Right lung (tissue), 5 donors: Measurements from ENCODE around the gene IL7R. TPM values are rescaled to one million over a fixed set of nuclear protein-coding genes. Genes with fewer than 3 reads are reported as not detected.
"Not testable (repeated sequence)": the region's sequence is repeated elsewhere in the genome, so short reads cannot be mapped to it uniquely, and the experiment has no call there.

ENCODE experiments used
- DNase-seq, 2 donors: peaks; one replicate each; pipeline ENCODE4 v3.0.0-alpha.2; 2013
- polyA plus RNA-seq, 5 donors: library from polyadenylated mRNA; unstranded; fragments of 120-200 nt; gene quantifications; one replicate each; pipeline versions ENCODE4 v1.2.1 to v1.2.3, GENCODE V29; 2013; ENCODE audit warnings: inconsistent platforms in 1 of 5, low replicate concordance in 1 of 5; ENCODE audit not compliant: insufficient read length in 5 of 5, insufficient read depth in 1 of 5

Gene IL7R
- polyA plus RNA-seq, 5 donors, result 8.4 to 11.0 (median 8.9) TPM

- DNase-seq, result no peak
These were observed 13.1 kb downstream of the IL7R start for GRCh38 chr5:35869685-35870277.

- DNase-seq, result no peak
These were observed 13.9 kb downstream of the IL7R start for GRCh38 chr5:35870605-35871004.

DNA sequence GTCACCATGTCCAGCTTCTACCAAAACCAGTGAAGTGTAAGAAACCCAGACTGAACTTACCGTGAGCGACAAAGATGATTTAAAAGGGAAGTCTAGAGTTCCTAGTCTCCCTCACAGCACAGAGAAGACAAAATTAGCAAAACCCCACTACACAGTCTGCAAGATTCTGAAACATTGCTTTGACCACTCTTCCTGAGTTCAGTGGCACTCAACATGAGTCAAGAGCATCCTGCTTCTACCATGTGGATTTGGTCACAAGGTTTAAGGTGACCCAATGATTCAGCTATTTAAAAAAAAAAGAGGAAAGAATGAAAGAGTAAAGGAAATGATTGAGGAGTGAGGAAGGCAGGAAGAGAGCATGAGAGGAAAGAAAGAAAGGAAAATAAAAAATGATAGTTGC lies 19.8 kb downstream of the IL7R start:
- no peak for DNase-seq

DNA sequence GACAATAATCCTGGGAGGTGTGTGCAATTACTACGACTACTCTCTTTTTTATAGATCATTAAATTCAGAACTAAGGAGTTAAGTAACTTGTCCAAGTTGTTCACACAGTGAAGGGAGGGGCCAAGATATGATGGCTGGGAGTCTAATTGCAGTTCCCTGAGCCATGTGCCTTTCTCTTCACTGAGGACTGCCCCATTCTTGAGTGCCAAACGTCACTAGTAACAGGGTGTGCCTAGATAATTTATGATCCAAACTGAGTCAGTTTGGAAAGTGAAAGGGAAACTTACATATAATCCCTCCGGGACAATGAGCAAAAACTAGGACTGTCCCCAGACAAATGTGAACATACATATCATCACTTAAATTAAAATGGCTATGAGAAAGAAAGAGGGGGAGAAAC lies 20.2 kb downstream of the IL7R start:
- no peak for DNase-seq

DNA sequence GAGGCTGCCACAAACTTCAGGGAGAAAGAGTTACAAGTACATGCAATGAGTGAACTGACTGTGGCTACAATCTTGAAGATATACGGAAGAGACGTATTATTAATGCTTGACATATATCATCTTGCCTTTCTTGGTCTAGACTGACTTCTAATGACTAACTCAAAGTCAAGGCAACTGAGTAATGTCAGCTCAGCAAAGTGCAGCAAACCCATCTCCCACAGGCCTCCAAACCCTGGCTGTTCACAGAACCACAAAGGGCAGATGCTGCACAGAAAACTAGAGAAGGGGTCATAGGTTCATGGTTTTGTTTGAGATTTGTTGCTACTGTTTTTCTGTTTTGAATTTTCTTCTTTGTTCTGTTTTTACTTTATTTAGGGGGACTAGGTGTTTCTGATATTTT lies 21.0 kb downstream of the IL7R start:
- DNase-seq, result no peak

DNA sequence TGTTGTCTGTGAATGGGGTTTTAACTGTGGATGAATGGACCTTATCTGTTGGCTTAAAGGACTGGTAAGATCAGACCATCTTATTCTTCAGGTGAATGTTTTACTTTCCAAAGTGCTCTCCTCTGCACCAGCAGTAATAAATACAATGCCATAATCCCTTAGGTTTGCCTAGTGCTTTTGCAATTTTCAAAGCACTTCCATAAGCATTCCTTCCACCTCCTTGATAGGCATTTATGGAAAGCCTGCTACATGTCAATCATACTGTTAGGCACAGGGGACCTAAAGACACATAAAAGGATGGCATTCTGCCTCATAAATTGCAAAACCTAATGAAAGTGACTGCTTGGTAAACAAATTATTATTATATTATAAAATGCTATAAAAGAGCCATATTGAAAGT lies 21.4 kb downstream of the IL7R start:
- no peak for DNase-seq

DNA sequence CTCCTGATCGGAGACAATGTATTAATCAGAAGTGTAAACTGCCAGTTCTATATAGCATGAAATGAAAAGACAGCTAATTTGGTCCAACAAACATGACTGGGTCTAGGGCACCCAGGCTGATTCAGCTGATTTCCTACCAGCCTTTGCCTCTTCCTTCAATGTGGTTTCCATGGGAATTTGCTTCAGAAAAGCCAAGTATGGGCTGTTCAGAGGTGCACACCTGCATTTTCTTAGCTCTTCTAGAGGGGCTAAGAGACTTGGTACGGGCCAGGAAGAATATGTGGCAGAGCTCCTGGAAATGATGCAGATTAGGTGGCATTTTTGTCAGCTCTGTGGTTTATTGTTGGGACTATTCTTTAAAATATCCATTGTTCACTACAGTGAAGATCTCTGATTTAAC lies 22.4 kb downstream of the IL7R start:
- DNase-seq, result no peak

- DNase-seq, result no peak
These were observed 23.0 kb downstream of the IL7R start for GRCh38 chr5:35879649-35880048.

GRCh38 chr5:35880156-35880555 lies 23.5 kb downstream of the IL7R start:
- no peak for DNase-seq

DNA sequence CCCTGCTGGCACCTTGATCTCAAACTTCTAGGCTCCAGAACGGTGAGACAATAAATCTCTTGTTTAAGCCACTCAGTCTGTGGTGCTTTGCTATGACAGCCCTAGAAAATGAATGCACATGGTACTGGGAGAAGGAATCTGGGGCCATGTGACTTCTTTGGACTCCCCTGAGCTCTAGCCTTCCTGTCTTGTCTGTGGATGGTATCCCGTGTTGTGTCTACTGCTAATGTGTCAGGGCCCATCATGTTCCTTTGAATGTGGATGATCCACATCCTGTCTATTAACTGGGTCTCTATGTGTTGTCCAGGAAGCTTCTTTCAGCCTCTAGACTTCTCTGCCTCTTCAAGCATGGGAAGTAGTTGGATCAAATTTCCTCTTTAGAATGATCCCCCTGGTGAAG lies 25.1 kb downstream of the IL7R start:
- no peak for DNase-seq

- no peak for DNase-seq
These were observed 27.6 kb downstream of the IL7R start for GRCh38 chr5:35884191-35884769.

DNA sequence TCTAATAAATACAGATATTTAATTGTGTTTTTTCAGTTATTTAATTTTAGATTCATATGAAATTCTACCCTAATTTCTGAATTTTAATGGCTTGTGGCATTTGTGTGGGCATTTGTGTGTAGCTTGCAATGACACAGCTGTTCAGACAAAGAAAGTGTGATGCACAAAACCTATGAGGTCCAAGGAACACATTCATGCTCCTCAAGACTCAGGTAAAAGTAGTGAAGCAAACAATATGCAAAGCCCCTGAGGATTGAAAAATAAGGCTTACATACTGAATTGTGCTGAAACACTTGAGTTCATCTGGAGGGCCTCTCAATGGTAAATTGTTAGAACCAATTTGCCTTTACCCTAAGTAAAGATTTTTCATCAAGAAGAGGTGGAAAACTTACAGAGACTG lies 28.1 kb downstream of the IL7R start:
- DNase-seq, result no peak

DNA sequence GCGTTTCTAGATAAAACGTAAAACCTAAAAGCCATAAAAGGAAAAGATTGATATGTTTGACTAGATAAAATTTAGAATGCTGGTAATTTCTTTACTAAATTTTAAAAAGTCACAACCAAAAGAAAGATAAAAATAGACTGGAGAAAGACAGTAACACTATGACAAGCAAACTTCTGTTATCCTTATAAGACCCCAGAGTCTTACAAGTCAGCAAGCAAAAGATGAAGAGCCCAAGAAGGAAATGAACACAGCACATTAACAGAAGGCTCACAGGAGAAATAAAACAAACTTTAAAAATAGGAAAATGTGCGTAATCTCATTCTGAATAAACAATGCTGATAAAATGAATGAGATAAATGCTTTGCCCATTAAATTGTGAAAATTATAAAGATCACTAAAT lies 29.7 kb downstream of the IL7R start:
- no peak for DNase-seq

DNA sequence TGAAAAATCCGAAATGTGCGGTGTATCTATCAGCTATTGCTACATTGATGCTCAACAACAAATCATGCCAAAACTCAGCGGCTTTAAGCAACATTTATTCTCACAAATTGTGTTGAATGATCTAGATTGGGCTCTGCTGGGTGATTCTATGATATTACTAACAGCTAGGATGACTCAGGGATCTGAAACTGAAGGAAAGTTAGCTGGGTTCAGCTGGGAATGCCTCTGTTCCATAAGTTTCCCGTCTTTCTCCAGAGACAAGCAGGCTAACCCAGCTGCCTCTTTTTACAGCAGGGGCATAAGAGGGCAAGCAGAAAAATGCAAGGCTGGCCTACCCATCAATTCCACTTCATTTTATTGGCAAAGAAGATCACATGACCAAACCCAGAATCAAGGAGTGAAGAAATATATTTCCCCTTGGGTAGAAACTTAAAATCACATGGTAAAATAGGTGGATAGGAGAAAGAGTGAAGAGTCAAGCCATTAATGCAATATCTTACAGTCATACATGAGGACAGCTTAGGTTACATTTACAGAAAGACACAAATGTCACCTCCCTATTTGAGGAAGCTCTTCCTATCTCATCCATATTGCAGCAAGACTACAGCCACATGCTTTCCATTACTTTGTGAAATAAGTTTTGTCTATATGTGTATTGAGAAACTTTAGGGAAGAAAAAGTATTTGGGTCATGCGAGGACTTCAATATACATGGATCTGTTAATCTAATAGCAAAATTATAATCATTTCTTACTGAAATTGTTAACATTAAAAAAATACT lies 30.8 kb downstream of the IL7R start:
- DNase-seq, result no peak

GRCh38 chr5:35890021-35891020 lies 33.6 kb downstream of the IL7R start:
- DNase-seq, result peak in 1 of 2 donors; percentile 11

GRCh38 chr5:35892799-35893198 lies 36.1 kb downstream of the IL7R start:
- not testable (repeated sequence) for DNase-seq

- no peak for DNase-seq
These were observed 37.4 kb downstream of the IL7R start for GRCh38 chr5:35894131-35894530.

DNA sequence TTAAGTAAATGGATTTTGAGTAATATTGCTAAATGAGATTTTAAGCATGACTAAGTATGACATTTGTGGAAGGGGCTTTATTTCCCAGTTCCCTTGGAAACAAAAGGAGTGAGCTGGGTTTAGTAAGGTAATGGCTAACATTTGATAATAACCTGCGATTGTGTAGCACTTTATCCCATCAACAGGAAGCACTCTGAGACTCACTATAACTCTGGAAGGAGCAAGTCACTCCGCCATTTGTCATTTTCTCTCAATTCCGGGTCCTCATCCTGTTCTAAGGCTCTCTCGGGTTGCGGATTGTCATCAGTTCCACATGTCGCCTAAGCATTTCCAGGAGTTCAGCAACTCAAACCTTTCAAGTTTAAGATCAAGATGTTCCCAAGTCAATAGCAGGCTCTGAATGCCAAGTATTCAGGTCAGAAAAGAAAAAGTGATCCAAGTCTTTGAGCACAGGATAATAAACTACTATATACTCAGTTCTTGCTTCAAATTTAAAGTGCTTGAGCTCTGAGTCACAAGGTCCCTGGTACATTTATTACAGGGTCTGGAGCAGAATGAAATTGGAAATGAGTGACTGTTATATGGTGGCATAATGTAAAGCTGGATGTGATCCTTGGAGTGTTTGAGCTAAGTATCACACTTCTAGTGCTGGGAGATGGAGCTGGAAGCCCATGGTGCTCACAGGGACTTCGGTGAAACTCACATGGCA lies 42.4 kb downstream of the IL7R start:
- no peak for DNase-seq

DNA sequence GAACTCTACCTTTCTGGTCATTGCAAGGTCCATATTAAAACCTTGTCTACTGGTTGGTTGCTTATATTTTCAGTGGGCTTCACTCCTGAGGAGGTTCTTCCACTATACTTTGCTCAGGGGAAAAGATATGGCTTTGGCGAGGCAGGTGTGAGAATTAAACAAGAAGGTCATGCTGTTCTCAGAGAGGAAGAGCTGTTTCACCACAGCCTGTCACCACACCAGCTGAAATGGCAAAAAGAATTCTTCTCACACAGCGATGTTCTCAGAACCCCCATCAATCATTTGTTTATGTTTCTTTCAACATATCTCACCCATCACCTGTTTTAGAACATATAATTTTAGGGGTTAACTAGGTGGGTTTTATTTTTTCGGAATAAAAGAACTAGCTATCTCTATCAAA lies 43.1 kb downstream of the IL7R start:
- DNase-seq, result no peak

DNA sequence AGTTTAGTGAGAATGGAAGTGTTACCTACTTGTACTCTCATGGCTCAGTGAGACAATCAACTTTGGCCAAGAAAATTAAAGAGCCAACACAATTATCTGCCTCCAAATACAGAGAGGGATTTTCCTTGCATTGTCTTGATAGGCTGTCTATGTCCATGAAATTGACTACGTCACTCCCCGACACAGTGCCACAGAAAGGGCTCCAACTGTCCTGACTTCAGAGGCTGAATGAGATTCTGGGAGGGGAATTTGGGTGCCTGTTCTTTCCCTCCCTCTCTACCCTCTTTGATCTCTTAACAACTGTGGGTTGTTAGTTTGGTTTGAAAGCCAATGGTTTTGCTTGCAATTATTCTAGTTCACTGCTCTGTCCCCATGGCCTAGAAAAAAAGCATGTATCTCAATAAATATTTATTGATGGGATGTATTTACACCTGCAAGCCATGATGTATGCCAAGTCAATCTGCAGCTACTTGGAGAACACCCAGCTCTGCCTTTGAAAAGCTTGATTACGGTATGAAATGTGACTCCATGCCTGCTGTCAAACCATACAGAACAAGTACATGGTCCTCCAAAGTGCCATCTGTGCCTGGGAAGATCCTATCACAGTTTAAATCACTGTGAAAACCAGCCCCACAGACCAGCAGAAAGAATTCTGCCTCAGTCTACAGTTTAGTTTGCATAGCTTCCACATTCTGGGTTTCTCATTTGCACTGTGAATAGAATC lies 44.4 kb downstream of the IL7R start:
- no peak for DNase-seq
